Measurements from ENCODE around the gene CNNM3.
"Not testable (repeated sequence)": the region's sequence is repeated elsewhere in the genome, so short reads cannot be mapped to it uniquely, and the experiment has no call there.

CNNM3 gene

DNA sequence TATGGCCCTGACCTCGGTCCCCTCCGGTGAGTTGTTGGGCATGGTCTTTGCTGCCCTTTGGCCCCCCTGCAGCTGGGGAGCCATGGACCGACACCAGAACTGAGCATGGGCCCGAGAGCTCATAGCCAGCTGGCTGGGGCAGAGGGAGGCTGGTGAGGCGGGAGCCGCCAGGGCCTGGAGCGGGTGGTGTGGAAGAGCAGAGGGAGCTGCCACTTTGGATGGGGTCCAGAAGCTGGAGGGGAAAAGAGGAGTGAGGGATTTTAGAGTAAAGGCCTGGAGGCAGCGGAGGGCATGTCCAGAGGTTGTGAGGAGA is 16.5 kb upstream of the CNNM3 start:
- no peak for DNase-seq (ENCODE audit: low spot score)

DNA sequence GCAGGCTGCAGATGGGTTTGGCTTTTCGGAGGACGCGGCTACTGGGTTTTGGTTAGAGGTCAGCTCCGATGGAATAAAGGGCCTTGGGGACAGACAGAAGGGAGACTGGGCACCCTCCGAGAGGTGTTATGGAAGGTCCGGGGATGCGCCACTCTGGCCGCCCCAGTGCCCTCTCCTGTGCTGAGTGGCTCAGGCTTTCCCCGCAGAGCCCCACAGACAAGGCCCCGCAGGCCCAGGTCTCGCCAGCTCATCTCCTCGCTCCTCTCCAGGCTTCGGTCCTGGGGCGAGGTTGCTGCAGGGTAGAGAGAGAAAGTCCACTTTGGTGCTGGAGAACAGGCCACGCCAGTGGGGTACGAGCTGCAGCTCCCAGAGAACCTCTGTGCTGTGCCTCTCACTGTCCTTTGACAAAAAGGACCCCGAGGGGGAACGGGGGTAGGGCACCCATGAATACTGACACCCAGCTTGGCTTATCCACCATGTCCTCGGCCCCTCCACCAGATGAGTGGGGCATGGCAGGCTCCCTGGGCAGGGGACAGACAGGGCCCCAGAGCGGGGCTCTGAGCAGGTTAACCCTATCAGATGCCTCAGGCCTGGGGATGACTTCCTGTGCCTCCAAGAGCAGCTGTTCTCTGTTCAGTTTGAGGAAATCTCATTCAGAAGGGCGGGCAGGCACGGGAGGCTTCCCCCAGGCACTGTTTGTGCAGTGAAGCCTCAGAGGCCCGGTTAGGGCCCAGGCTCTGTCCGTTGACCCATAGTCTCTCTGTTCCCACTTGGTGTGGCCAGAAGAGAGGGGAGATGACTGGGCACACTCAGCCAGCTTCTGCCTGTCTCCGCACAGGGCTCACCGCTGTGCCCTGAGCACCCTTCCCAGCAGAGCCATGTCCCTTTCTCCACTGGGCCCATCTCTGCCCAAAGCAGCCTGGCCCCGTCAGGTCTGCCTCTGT is 15.7 kb upstream of the CNNM3 start:
- no peak for DNase-seq (ENCODE audit: low spot score)

DNA sequence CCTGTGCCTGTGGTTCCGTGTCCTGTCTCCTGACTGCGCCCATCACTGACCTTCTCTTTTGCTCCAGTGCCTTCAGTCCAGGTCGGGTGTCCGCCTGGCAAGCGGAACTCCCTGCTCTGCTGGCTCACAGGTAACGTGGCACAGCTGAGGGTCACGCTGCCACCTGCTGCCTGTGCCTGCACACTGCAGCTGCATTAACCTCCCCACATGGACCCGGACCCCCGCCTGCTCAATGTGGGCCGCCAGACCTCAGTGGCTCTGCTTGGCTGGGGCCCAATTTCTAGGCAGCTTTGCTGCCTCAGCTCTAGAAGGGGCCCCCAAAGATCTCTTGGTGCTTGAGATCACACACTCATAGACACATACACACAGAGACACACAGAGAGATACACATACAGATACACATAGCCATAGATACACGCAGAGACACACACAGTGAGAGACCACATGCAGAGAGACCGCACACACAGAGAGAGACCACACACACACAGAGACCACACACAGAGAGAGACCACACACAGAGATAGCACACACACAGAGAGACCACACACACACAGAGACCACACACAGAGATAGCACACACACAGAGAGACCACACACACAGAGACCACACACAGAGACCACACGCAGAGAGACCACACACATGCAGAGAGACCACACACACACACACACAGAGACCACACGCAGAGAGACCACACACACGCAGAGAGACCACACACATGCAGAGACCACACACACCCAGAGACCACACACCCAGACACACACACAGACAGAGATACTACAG is 14.9 kb upstream of the CNNM3 start:
- peak; percentile 71 for DNase-seq (ENCODE audit: low spot score)

DNA sequence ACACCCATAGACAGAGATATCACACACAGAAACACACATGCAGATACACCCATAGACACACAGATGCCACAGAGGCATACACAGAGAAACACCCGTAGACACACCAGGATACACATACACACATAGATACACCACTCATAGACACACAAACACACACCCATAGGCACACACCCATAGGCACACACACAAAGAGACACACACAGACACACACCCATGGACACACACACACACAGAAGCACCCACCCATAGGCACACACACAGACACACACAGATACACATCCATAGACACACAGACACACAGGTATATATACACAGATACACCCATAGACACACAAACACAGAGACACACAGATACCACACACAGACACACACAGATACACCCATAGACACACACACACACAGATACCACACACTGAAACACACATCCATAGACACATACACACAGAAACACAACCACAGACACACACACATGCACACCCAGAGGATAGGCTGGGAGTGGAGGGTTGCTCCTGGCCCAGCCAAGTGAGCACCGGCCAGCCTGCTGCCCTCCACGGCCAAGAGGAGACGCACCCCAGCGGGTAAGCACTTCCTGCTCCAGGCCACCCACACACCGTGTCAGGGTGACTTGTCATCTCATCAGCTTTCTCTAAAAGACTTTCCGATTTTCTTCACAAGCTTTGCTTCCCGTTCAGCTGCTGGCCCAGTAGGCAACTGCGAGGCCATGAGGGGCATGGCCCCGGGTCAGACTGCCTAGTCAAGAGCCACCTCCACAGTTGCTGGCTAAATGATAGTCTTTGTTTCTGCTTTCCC is 14.1 kb upstream of the CNNM3 start:
- peak; percentile 24 for DNase-seq (ENCODE audit: low spot score)

DNA sequence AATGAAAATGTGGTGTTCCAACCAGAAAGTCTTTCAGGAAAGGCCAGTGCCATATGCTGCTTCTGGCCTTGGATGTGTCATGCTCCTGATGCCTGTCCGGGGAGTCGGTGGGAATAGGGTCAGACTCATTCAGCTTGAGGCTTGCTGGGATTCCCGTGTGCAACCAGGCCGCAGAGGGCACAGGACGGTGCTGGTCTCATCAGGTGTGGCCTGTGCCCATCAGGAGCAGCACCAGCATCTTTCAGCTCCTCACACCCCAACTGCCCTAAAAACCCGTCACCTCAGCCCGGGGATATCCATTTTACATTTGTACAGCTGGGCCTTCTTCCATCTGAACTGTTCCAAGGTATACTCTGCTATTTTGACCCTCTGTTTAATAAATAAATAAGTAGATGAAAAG is 13.3 kb upstream of the CNNM3 start:
- no peak for DNase-seq (ENCODE audit: low spot score)

DNA sequence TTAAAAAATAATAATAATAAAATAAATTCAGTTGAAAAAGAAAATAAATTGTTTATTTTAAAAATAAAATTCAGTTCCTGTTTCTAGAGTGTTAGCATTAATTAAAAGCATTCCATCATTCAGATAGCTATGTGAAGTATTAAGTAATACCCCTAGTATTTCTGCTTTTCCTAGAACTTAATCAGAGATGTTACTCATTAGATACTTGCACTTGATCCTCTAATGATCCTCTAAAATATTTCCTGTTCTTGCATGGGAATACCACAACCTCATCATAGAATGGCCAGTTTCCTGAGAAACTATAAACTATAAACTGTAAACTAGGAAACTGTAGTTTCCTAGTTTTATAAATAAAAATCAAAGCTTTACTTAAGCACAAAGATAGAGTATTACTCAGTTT is 11.1 kb upstream of the CNNM3 start:
- no peak for DNase-seq (ENCODE audit: low spot score)

DNA sequence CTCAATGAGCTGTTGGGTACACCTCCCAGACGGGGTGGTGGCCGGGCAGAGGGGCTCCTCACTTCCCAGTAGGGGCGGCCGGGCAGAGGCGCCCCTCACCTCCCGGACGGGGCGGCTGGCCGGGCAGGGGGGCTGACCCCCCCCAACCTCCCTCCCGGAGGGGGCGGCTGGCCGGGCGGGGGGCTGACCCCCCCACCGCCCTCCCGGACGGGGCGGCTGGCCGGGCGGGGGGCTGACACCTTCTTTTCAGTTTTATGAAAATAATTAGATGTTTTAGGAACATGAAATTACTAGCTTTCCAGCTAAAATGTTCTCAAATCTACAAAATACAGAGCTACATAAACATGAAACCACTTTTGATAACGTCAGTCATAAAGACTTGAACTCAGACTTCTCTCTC is 10.1 kb upstream of the CNNM3 start:
- DNase-seq (ENCODE audit: low spot score) = not testable (repeated sequence)

DNA sequence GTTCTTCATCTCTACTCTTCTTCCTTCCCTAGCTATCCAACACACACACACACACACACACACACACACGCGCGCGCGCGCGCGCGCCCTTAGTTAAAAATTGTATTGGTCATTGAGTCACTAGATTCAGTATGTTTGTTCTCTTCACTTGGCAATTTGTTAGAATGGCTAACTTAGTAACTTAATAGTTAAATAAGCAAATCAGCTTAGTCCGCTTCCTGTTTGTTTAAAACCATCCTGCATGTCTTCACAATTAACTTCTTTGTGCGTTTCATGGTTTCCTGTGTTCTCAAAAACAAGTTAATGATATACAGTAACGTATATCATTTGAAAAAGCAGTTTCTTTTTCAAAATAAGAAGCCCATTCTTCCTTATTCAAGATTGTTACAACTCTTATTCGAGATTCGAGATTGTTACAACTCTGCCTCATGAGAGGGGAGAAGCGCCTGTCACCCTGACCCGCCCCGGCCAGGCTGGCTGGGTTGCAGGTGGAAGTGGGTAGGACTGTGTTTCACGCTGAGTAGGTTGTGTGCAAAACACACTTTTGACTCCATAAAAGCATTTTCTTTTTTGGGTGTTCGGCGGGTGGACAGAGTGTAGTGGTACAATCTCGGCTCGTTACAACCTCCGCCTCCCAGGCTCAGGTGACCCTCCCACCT is 9.5 kb upstream of the CNNM3 start:
- DNase-seq (ENCODE audit: low spot score) = peak; percentile 56

DNA sequence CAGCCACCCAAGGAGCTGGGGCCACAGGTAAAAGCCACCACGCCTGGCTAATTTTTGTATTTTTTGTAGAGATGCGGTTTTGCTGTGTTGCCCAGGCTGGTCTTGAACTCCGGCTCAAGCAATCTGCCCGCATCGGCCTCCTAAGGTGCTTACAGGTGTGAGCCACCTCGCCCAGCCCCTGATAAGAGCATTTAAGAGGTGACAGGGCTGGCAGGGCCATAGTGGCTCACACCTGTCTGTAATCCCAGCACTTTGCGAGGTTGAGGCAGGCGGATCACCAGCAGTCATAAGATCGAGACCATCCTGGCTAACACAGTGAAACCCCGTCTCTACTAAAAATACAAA is 9.0 kb upstream of the CNNM3 start:
- no peak for DNase-seq (ENCODE audit: low spot score)

DNA sequence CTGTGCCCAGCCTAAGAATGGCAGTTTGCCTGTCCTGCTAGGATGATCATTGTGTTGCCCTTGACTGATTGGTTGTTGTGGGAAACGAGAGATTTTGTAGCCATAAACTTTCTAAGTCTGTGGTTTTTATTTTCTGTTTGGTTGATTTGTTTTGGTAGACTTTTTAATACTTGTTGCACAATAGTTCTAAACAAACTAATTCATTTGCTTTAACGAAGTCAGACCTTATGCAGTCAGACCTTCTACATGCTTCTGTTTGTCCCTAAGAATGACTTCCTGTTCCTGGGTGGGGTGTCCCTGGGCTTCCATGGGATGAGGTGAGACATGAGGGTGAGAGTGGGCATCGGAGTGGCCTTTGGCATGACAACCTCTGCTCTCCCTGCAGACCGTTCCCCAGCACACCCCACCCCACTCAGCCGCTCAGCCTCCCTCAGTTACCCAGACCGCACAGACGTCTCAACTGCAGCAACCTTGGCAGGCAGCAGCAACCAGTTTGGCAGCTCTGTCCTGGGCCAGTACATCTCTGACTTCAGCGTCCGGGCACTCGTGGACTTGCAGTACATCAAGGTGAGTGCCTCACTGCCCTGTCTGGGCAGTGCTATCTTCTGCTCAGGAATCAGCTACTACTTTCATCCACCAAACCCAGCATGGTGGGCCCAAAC is 7.8 kb upstream of the CNNM3 start:
- DNase-seq (ENCODE audit: low spot score) = no peak

DNA sequence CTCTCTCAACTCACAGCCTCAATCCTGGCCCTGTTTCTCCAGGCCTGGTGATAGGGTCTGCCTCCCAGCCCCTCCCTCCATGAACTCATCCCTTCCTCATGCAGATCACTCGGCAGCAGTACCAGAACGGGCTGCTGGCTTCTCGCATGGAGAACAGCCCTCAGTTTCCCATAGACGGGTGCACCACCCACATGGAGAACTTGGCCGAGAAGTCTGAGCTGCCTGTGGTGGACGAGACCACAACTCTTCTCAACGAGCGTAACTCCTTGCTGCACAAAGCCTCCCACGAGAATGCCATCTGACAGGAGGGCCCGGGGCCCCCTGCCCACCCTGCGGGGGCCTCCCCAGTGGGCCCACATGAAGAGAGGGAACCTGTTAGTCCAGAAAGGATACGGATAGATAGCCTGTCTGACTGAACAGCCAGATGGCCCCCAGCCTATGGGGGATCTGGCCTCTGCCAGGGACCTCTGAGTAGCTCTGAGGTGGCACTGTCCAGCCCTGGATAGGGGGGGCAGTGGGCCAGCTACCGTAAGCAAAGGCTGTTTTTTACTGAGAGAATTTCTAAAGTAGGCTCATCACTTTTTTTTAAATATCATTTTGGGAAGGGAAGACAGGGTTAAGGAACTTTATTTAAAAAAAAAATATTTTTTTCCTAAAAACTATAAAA is 6.7 kb upstream of the CNNM3 start:
- DNase-seq (ENCODE audit: low spot score) = no peak

DNA sequence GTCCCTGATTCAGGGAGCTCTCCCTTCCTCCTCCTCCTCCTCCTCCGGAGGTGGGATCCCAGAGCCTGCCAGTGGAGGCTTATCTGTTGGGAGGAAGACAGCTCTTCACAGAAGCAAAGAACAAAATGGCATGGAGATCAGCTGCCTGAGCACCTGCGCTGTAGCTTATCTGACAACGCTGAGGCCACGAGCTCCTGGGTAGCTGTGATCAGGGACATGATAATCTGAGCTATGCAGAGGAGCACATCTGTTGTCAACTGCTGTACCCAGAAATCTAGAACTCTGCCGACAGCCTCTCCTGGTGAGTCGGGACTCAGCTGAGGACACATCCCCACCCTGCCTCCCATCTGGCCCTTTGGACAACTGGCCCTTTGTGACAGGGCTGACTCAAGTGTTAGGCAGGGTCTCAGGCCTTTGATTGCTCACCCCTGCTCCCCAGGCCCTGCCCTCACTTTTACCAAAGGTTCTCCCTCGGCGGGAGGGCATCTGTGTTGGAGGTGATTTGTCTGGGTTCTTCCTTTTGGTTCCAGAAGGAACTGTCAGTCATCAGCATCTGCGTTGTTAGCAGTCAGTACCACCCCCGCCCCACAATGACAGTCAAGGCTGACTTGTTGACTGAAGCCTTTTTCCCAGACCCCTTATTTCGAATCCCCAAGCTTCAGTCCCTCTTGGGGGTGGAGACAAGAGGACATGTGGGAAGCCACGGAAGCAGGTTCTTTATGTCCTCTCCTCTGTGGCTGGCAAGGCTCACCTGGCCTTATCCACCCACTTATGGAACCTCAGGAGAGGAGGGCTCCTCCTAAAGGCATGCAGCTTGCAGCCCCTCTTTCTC is 5.9 kb upstream of the CNNM3 start:
- DNase-seq (ENCODE audit: low spot score) = no peak

DNA sequence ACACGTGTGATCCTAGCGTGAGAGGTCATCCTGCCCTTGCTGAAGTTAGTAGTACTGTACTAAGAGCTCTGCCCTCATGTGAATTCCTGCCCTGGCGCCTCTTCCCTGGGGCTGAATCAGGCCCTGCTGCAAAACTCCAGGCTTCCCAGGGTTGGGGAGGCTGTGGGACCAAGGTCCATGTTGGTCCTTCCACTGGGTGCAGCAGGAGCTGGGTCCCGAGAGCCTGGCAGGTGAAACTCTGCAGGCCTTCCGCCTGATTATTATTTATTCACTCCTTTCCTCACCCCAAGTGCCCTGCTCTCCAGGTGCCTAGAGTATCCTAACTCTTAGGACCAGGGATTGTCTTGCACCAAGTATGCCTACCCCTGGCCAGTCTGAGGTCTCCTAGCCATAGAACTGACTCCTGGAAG is 5.3 kb upstream of the CNNM3 start:
- DNase-seq (ENCODE audit: low spot score) = no peak

DNA sequence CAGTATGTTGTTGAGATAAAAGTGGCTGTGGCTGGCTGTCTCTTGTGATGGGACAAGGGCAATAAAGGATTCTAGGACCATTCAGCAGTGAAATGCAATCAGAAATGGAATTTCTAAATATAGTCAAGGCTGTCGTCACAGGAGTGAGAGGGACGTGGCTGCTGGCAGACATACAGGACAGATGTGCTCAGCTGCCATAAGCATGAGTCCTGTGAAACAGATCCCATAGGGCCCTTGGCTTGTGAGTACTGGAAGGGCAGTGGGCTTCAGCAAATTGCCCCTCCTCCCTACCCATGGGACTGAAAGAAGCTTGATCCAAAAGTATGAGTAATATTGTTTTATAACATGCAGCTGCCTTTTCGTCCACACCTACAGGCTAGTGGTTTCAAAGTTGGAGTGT is 4.2 kb upstream of the CNNM3 start:
- DNase-seq (ENCODE audit: low spot score) = no peak

DNA sequence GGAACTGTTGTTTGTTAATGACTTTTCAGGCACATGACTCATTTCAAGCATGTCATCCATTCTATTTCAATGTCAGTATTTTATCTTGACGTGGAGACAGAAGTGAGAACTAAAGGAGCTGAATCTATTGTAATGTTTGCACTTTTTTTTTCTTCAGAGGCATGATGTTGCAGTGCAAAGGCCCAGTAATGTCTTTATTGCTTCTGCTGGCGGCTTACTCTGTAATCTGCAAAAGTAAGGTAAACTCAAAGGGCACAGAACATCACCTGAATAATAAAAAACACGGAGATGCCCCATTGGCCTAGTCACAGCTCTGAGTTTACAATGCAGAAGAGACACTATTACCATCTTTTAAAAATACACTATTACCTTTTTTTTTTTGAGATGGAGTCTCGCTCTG is 2.4 kb upstream of the CNNM3 start:
- DNase-seq (ENCODE audit: low spot score) = no peak

DNA sequence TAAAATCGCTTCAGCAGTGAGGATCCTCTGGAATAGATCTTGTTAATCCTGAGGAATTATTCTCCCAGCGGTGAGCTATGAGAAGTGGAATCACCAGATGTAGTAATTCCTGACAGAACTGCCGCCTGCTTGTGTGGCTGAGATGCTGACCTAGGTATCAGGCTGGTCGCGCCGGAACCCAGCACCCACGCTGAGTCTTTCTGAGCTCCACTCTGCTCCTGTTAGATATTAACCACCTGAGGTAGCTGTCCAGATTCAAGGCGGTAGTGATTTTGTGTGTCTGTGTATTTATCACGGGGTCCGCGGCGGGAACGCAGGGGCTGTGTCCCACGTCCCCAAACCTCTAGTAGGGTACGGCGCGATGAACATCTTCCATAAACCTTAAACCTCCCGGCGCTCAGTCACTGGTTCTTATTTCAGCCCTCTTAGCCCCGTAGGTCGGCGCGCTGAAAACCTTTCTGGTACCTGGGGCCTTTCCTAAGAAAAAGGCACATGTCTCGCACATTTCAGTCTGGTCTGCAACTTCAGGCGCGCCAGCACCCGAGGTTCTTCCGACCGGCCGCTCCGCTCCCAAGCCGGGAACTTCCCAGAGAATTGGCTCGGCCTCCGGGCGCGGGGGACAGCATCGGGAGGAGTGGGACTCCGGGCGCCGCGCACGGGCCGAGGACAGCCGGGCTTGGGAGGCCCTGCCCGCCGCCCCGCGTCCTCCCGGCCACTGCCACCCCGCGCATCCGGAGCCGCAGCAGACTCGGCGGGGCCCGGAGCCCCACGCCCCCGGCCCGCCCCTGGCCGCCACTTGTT is 542 bp upstream of the CNNM3 start:
- no peak for DNase-seq (ENCODE audit: low spot score)

DNA sequence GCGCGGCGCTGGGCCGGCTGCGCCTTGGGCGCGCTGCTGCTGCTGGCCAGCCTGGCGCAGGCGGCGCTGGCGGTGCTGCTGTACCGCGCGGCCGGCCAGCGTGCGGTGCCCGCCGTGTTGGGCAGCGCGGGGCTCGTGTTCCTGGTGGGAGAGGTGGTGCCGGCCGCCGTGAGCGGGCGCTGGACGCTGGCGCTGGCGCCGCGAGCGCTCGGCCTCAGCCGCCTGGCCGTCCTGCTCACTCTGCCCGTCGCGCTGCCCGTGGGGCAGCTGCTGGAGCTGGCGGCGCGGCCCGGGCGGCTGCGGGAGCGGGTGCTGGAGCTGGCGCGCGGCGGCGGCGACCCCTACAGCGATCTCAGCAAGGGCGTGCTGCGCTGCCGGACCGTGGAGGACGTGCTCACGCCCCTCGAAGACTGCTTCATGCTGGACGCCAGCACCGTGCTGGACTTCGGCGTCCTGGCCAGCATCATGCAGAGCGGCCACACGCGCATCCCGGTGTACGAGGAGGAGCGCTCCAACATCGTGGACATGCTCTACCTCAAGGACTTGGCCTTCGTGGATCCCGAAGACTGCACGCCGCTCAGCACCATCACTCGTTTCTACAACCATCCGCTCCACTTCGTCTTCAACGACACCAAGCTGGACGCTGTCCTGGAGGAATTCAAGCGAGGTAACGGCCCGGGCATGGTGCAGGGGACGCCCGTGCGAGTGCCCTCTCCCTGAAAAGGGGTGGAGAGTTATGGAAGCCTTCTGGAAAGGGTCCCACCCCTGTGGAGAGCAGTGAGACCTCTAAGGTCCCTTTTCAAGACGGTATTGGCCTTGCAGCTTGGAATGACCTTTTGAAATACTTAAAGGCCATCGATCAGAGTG is 1.0 kb downstream of the CNNM3 start:
- DNase-seq (ENCODE audit: low spot score) = no peak

DNA sequence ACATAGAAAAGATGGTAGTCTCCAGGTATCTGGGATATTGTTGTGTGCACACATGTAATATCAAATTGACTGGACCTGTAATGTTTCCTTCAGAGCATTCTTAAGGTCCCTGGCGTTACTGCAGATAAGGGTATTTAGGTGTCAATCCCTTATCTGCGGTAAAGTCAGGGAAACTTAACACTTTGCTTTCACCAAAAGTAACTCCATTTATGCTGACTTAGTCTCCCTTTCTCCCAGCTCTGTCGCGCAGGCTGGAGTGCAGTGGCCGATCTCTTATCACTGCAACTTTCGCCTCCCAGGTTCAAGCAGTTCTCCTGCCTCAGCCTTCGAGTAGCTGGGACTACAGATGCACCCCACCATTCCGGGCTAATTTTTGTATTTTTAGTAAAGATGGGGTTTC is 1.8 kb downstream of the CNNM3 start:
- no peak for DNase-seq (ENCODE audit: low spot score)
